Posterior vena cava (tissue), 2 donors: ENCODE data around the gene MYD88. TPM values are rescaled to one million over a fixed set of nuclear protein-coding genes. Genes with fewer than 3 reads are reported as not detected.

ENCODE experiments used
- DNase-seq: peaks from one replicate; pipeline ENCODE4 v3.0.0-alpha.2; 2020; ENCODE audit warnings: low spot score
- intact Hi-C, 2 donors: fragments of 100-400 bp; cut with DNase I; formaldehyde crosslinking; loops; one replicate each; pipeline versions ENCODE4 v1.14.1 to v1.14.2; 2022 to 2023
- total RNA-seq, 2 donors: library from RNA; stranded (reverse); fragmentation: NEBNext Ultra II Directional; extraction: Animal tissue kit (Norgen Biotek cat#: 25700); gene quantifications; one replicate each; pipeline ENCODE4 v1.2.1, GENCODE V29; 2021
- donor health status: DM: yes; HTN: yes; CAD: no.
- donor health status: DM: yes; HTN: yes; CAD: no.

Gene MYD88
- total RNA-seq, 2 donors from 2014 or later, result 24.7 to 26.3 TPM

DNA sequence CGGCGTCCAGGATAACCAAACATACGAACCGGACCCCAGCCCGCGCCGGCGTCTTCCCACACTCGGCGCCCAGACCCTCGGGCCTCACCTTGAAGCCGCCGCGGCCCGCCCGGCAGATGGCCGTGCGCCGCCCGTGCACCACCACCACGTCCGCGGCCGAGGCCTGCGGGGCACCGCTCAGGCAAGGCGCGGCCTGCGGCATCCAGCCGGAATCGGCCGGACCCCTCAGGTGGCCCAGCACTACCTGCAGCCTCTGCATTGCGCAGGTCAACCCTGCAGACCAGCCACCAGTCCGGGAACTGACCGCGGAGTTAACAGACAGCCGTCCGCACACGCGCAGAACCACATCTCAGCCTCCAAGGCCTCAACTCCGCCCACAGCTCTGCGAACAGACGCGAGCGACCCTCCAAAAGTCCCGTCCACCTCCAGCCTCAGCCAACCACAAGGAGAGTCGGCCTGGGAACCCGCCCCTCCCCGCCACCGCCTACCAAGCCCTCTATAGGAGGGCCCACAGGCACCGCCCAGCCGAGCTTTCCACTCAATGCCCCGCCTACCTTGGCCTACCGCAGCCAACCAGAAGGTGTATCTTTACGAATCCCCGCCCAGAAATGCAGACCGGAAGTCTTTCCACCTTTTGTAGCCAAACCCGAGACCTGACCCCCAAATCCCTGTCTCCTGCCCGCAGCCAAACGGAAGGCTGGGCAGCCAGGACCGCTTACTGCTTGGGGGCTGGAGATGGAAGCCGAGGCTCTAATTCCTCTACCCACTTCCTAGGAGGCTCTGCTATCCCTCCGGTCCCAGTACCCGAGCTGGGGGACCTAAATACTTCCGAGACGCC, 1.5 kb upstream of the MYD88 start, which contains the start of gene ACAA1:
Gene ACAA1, minus strand, starts transcription at position 351 of the 838 bp plus-strand sequence. Its CDS starts 92 bp downstream, at position 259.
- DNase-seq, result peak; percentile 100
- intact Hi-C loops, result loop anchor here in 1 of 2 donors (10.0 kb wide), 1 partner anchor 108 kb away; no protein-coding TSS in a partner anchor

DNA sequence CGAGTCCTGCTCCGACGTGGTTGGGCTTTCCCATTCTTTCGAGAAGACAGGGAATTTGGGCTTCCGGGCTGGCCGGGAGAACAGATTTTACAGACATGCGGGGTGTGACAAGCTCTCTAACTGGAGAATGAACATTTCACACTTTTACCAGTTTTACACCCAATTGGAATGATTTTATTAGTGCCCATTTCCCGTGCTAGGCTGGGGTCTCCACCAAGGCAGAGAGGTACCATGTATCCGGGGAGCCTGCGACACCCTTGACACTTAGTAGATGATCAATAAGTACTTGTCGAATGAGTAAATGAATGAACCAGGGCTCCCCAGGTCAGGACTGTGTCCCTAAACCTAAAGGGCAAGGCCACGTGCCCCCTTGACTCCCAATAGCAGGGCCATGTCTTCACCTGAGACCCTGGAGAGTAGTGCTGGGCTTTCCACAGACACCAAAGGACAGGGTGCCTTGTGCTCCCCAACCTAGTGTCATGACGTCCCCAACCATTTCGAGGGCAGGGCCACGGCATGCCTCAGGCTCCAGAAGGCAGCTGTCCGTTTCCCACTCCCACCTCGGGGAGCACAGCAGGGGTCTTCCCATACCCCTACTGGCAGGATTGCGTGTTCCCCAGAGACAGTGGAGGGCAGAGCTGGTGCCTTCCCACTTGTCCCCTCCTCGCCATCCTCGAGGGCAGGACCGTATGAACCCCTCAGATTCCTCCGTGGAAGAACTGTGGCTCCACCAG, 679 bp upstream of the MYD88 start:
- peak; percentile 78 for DNase-seq
- intact Hi-C loops, result loop anchor here (1.0 to 10.0 kb wide), 2 partner anchors 14 to 107 kb away; no protein-coding TSS in a partner anchor

DNA sequence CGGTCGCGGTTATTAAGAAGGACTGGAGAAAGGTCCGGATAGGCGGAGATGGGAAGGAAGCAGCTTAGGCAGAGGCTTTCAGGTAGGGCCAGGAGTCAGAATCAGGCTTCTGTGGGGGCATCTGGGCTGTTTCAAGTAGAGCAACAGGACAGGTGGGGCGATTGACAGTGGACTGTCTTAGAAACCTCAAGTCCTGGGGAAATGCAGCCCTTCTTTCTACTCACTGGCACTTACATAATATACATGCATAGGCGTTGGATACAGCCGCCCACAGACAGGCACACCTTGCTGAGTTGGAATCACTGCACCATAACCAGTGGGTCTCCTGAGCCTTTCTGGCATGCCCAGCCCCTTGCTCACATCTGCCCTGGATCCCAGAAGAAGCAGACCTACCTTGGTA, 730 bp downstream of the MYD88 start:
- no peak for DNase-seq
- intact Hi-C loops, result loop anchor here in 1 of 2 donors (10.0 kb wide), 1 partner anchor 106 kb away; no protein-coding TSS in a partner anchor

DNA sequence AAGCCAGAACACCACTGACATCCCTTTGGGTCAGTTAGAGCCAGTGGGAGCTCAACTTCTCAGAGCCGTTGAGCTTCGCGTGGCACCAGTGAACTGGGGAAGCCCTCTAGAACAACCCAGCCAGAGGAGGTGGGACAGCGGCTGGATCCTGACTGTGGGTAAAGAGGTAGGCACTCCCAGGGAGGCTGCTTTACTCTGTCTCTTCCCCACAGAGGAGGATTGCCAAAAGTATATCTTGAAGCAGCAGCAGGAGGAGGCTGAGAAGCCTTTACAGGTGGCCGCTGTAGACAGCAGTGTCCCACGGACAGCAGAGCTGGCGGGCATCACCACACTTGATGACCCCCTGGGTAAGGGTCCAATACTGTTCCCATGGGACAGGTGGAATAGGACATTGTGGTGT, 1.2 kb downstream of the MYD88 start:
- intact Hi-C loops, result loop anchor here in 1 of 2 donors (10.0 kb wide), 1 partner anchor 105 kb away; no protein-coding TSS in a partner anchor
- DNase-seq, result no peak

DNA sequence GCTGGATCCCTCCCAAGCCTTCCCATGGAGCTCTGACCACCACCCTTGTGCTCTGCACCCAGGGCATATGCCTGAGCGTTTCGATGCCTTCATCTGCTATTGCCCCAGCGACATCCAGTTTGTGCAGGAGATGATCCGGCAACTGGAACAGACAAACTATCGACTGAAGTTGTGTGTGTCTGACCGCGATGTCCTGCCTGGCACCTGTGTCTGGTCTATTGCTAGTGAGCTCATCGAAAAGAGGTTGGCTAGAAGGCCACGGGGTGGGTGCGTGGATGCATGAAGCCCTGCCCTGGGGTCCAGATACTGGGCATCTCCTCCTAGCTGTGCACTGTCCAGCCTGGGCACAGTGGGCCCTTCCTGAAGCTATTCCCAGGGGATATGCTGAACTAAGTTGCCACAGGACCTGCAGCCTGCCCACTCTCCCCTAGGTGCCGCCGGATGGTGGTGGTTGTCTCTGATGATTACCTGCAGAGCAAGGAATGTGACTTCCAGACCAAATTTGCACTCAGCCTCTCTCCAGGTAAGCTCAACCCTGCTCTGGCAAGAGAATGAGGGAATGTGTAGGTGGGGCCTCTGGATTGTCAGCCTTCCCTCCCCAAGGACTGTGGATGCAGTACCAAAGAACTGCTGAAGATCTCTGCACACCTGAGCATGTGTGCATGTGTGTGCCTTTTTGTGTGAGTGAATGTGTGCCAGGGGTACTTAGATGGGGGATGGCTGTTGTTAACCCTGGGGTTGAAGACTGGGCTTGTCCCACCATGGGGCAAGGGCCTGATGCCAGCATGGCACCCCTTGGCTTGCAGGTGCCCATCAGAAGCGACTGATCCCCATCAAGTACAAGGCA, 2.1 kb downstream of the MYD88 start:
- intact Hi-C loops, result no loop called here
- DNase-seq, result peak; percentile 68

DNA sequence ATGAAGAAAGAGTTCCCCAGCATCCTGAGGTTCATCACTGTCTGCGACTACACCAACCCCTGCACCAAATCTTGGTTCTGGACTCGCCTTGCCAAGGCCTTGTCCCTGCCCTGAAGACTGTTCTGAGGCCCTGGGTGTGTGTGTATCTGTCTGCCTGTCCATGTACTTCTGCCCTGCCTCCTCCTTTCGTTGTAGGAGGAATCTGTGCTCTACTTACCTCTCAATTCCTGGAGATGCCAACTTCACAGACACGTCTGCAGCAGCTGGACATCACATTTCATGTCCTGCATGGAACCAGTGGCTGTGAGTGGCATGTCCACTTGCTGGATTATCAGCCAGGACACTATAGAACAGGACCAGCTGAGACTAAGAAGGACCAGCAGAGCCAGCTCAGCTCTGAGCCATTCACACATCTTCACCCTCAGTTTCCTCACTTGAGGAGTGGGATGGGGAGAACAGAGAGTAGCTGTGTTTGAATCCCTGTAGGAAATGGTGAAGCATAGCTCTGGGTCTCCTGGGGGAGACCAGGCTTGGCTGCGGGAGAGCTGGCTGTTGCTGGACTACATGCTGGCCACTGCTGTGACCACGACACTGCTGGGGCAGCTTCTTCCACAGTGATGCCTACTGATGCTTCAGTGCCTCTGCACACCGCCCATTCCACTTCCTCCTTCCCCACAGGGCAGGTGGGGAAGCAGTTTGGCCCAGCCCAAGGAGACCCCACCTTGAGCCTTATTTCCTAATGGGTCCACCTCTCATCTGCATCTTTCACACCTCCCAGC, 2.9 kb downstream of the MYD88 start:
- DNase-seq, result peak; percentile 53
- intact Hi-C loops, result no loop called here

DNA sequence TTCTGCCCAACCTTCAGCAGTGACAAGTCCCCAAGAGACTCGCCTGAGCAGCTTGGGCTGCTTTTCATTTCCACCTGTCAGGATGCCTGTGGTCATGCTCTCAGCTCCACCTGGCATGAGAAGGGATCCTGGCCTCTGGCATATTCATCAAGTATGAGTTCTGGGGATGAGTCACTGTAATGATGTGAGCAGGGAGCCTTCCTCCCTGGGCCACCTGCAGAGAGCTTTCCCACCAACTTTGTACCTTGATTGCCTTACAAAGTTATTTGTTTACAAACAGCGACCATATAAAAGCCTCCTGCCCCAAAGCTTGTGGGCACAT, 3.5 kb downstream of the MYD88 start:
- intact Hi-C loops, result no loop called here
- DNase-seq, result no peak

DNA sequence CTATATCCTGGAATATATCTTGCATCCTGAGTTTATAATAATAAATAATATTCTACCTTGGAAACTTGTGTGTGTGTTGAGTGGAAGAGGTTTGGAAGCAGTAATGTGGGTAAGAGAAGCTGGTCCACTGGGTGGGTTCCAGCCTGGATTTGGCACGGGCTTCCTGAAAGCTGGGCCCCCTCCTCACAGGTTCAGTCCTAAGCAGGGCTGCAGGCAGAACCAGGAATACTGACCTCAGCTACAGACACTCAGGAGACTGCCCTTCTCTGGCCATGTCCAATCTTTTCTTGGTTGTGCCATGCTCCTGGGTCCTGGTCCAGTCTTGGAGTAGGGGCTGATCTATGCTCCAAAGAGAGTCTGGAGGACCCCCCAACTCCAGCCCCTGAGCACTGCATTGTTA, 4.5 kb downstream of the MYD88 start:
- DNase-seq, result peak; percentile 30
- intact Hi-C loops, result no loop called here

DNA sequence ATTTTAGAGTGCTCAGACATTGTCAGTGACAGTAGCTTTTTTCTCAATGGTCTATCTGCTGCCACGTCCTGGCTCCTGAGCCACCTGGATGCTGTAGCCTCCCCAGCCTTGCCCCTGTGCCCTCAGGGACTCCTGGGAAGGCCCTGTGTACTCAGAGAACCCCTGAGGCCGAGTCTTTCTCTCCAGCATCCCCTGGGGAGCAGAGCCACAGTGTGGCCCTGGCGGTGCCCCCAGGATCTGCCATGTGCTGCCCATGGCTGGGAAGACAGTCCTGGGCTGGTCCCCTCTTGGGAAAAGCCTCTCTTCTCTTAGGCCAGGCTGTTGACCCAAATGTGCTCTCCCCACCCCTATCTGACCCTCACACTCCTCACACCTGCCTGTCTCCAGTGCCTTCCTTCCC, 5.0 kb downstream of the MYD88 start:
- DNase-seq, result peak; percentile 32
- intact Hi-C loops, result no loop called here

DNA sequence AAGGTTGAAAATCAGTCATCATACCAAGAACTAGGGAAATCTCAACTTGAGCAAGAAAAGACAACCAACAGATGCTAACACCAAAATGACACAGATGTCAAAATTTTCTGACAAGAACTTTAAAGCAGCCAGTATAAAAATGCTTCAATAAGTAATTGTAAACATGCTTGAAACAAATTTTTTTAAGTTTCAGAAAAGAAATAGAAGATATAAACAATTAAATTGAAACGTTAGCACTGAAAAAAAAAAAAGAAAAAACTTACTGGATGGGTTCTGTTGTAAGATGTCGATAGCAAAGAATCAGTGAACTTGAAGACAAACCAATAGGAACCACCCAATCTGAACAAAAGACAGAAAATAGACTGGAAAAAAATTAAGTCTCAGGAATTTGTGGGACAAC, 8.0 kb downstream of the MYD88 start:
- DNase-seq, result no peak
- intact Hi-C loops, result no loop called here

DNA sequence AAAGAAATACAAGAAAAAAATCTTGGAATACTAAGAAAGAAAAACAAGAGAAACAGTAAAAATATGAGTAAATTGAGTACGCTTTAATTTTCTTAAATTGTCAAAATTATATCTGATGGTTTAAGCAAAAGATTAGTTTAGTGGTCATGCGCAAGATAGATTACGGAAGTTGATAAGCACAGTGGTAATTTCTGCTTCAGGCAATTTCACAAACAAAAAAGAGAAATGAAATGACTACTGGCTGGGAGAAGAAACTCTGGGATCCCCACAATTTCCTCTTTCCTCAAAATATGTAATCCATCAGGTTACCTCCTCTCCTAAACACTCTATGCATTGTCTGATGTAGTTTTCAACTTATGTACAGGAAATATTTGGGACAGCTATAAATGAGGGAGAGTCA, 9.0 kb downstream of the MYD88 start:
- intact Hi-C loops, result no loop called here
- DNase-seq, result no peak

DNA sequence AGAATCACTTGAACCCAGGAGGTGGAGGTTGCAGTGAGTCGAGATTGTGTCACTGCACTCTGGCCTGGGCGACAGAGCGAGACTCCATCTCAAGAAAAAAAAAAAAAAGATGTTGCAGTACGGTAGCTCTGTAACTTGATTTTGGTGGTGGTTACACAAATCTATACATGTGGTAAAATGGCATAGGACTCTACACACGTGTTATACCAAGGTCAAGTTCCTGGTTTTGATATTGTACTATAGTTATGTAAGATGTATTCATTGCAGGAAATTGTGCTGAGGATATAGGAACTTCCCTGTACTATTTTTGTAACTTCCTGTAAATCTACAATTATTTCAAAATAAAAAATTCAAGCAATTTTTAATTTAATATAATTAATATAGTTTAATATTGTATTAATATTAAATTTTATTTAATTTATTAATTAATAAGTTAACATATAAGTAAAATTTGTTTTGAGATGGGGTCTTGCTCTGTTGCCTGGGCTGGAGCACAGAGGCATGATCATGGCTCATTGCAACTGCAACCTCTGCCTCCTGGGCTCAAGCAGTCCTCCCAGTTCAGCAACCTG, 9.9 kb downstream of the MYD88 start:
- DNase-seq, result no peak
- intact Hi-C loops, result no loop called here

DNA sequence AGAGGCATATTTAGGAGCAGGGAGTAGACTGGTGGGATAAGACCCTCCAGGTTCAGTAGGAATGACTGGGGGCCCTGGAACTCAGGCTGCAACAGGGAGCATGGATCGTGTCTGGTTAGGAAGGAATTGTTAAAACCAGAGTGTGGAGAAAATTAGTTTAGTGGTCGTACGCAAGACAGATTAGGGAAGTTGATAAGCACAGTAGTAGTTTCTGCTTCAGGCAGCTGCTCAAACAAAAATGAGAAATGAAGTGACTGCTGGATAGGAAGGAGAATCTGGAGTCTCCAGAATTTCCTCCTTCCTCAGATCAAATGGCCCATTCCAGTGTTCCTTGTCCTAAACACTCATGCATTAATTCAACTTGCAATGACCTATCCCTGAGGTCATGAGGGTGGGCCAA, 11.2 kb downstream of the MYD88 start:
- no peak for DNase-seq
- intact Hi-C loops, result no loop called here

DNA sequence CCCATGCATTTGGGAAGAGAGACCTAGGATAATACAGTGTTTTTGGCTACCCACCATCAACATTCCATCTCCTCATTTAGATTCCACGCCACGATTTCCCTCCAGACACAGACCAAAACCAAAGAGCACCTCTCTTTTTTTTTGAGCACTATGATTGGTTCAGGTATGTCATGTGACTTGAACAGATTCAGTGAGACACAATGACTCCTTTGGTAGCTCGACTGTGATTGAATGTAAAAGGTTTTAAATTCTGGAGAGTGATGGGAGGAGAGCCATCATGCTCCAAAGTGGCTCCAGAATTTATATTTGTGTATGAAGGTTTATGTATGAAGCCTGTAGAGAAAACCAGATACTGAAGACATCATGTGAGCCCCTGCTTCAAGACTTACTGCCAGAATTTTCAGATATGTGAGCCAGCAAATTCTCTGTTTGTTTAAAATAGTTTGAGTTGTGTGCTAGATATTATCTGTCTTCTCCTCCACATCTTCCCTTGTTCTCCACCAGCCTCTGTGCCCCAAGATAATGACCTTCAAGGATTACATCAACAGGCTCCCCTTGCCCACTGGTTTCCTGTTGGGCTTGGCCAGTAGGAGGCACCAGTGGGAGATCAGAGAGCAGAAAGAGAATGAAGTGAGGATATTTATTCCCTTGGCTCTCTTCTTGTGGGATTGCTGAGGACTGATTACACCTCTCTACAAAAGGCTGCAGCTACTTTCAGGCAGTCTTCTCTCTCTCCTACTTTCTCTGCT, 12.5 kb downstream of the MYD88 start:
- no peak for DNase-seq
- intact Hi-C loops, result loop anchor here in 1 of 2 donors (1.0 kb wide), 1 partner anchor 13 kb away; the partner anchor contains the start of gene MYD88

DNA sequence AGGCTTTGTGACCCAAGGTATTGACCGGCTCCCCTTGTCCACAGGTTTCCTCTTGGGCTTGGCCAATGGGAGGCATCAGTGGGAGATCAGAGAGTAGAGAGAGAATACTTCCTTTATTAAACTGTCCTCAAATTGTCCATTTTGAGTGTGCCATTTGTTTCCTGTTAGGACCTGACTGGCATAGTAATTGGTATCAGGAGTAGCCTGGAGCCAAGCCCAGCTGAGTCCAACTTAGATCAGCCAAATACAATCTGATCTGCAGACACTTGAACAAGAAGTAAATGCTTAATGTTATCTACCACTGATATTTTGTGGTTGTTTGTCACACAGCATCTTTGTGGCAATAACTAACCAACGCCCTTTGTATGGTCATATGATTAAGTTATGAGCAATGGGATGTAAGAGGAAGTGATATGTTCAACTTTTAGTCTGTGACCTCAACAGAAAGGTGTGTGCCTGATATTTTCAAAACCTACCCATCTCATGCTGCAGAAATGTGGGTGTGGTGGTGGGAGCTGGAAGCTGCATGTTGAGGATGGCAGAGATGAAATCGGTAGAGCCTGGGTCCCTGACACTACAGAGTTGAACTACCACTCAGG, 13.3 kb downstream of the MYD88 start:
- no peak for DNase-seq
- intact Hi-C loops, result loop anchor here in 1 of 2 donors (1.0 kb wide), 1 partner anchor 13 kb away; the partner anchor contains the start of gene MYD88

DNA sequence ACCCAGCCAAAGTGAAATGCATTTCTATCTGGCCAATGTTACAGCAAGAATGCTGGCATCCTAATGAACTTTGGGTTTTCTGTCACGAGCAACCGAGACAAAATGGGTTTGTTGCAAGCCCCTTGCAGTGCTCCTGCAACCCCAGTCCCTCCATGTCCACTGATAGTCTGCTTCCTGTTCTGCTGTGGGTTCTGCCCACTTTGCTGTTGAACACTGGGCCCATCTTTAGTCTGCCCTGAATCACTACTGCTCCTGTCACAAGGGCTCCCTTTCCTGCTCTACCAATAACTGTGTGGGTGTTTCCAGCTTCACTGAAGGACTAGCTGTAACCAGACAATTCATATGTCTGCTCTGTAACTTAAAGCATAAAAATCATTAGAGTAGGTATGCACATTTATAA, 14.1 kb downstream of the MYD88 start:
- no peak for DNase-seq
- intact Hi-C loops, result no loop called here

DNA sequence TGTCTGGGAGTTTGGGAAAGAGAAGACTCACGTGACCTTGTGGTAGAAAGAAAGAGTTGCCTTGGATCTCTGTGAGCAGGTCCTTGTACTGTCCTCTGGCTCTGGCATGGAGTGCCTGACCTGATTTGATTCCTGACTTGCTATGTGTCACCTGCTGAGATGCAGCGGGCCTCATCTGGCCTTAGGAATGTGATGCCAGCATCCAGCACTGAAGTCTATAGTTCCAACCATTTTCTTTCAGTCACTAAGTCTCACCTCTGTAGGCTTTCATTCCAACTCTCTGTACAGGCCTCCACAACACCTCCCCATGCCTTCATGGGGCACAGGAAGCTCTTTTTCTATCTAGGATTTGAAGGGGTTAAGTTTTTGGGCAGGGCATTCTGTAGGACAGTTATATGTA, 14.8 kb downstream of the MYD88 start:
- intact Hi-C loops, result no loop called here
- DNase-seq, result no peak
